Mesothelial cell of epicardium (in vitro differentiated cells): ENCODE data around the gene DCLK3. TPM values are rescaled to one million over a fixed set of nuclear protein-coding genes. Genes with fewer than 3 reads are reported as not detected.

Experiments used
- DNase-seq, 2 experiments: peaks; one replicate each; pipeline ENCODE4 v3.0.0; 2021; ENCODE audit warnings: low spot score in 2 of 2; ENCODE audit not compliant: unreplicated experiment in 2 of 2
- H3K27ac Mint-ChIP-seq: 2 replicates; pipeline ENCODE4 v1.8.0; 2021; ENCODE audit warnings: mixed read lengths
- H3K27me3 Mint-ChIP-seq: 2 replicates; pipeline ENCODE4 v1.8.0; 2021; ENCODE audit warnings: low read depth, mixed read lengths
- H3K36me3 Mint-ChIP-seq: 2 replicates; pipeline ENCODE4 v1.8.0; 2021; ENCODE audit warnings: mixed read lengths
- H3K4me1 Mint-ChIP-seq: 2 replicates; pipeline ENCODE4 v1.8.0; 2021; ENCODE audit warnings: mixed read lengths
- H3K4me3 Mint-ChIP-seq: 2 replicates; pipeline ENCODE4 v1.8.0; 2021; ENCODE audit warnings: mild to moderate bottlenecking, moderate library complexity, mixed read lengths
- H3K9me3 Mint-ChIP-seq: 2 replicates; pipeline ENCODE4 v1.8.0; 2021; ENCODE audit warnings: mixed read lengths
- total RNA-seq: library from RNA; stranded (reverse); gene quantifications from 3 replicates; pipeline ENCODE4 v1.2.1, GENCODE V29; 2021
- TF ChIP-seq, protein P1 (sequence below): fragments of 200-600 bp; sonication (generic); IDR thresholded peaks from one replicate; pipeline ENCODE4 v1.5.0; 2021; ENCODE audit warnings: antibody characterized with exemption; ENCODE audit not compliant: unreplicated experiment

The DCLK3 gene, protein sequence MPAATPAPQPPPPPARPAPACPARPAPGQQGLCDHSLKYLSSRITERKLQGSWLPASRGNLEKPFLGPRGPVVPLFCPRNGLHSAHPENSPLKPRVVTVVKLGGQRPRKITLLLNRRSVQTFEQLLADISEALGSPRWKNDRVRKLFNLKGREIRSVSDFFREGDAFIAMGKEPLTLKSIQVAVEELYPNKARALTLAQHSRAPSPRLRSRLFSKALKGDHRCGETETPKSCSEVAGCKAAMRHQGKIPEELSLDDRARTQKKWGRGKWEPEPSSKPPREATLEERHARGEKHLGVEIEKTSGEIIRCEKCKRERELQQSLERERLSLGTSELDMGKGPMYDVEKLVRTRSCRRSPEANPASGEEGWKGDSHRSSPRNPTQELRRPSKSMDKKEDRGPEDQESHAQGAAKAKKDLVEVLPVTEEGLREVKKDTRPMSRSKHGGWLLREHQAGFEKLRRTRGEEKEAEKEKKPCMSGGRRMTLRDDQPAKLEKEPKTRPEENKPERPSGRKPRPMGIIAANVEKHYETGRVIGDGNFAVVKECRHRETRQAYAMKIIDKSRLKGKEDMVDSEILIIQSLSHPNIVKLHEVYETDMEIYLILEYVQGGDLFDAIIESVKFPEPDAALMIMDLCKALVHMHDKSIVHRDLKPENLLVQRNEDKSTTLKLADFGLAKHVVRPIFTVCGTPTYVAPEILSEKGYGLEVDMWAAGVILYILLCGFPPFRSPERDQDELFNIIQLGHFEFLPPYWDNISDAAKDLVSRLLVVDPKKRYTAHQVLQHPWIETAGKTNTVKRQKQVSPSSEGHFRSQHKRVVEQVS
- total RNA-seq: 0.07 to 0.38 TPM (median 0.11 TPM) in 3 replicates

DNA sequence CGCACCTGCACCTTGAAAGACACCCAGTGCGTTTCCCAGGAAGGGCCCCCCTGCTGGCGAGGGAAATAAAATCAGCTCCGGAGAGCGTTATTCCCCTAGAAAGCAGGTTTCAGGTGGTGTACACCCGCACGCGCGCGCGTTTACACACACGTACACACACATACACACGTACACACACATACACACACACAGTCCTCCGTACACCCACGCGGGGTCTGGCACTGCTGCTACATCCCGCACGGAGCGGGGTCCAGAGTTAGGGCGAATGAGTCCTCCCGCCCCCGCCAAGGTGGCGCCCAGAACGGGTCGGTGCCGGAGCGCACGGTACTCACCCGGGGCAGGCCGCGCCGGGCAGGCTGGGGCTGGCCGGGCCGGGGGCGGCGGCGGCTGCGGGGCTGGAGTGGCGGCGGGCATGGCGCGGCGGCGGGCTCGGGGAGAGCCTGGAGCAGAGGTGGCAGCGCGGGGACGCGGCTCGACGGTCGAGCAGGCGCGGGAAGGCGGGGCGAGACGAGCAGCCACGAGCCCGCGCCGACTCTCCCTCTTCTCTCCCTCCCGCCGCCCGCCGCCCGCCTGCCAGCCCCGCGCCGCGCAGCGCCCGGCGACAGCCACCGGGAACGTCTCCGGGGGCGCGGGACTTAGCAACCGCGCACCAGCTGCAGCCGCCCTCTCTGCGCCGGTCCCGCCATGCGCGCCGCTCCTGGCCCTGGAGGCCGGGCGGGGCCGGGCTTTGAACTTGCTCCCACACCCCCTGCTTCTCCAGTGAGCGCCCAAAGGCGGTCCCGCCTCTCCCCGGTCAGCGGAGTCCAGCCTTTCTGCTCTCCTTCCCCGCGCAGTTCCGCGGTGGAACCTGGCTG, at the start of gene DCLK3:
DCLK3 (minus strand) TSS at position 704 of the 854 bp plus-strand sequence; CDS start at position 414, 290 bp downstream.
- TF ChIP-seq, protein P1, sequence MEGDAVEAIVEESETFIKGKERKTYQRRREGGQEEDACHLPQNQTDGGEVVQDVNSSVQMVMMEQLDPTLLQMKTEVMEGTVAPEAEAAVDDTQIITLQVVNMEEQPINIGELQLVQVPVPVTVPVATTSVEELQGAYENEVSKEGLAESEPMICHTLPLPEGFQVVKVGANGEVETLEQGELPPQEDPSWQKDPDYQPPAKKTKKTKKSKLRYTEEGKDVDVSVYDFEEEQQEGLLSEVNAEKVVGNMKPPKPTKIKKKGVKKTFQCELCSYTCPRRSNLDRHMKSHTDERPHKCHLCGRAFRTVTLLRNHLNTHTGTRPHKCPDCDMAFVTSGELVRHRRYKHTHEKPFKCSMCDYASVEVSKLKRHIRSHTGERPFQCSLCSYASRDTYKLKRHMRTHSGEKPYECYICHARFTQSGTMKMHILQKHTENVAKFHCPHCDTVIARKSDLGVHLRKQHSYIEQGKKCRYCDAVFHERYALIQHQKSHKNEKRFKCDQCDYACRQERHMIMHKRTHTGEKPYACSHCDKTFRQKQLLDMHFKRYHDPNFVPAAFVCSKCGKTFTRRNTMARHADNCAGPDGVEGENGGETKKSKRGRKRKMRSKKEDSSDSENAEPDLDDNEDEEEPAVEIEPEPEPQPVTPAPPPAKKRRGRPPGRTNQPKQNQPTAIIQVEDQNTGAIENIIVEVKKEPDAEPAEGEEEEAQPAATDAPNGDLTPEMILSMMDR: no peak
- H3K9me3 Mint-ChIP-seq: no peaks in the 10 kb centered on the region
- no peaks in the 10 kb centered on the region for H3K36me3 Mint-ChIP-seq
- H3K4me1 Mint-ChIP-seq: peaks cover 2% of the 10 kb centered on the region
- H3K27me3 Mint-ChIP-seq: peaks cover 93% of the 10 kb centered on the region
- DNase-seq: peak; percentile 39 to 41
- H3K27ac Mint-ChIP-seq: no peak within 1 kb of the TSS
- peak within 1 kb of the TSS; percentile 61 for H3K4me3 Mint-ChIP-seq

DNA sequence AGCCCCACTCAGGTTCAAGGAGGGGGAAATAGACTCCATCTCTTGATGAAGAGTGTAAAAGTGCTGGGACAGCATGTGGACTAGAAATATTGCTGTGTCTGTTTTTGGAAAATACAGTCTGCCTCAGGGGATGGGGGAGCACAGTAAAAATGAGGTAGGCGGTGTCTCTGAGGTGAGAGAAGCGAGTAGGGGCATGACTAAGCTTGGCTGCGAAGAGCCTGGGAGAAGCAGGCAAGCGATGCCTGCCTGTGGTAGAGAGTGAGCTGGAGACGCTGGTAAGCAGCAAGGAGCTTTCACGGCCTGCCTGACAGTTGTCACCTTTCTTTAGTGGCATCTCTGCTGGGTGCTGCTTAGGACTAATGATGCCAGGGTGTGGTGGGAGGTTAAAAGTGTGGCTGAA, 49.0 kb upstream of the DCLK3 start:
- Mint-ChIP-seq H3K9me3 (no peaks in the 10 kb centered on the region), H3K27me3 (no peaks in the 10 kb centered on the region), H3K4me3 (no peak overlapping the region), H3K4me1 (peaks cover 15% of the 10 kb centered on the region), H3K27ac (peak overlapping the region; percentile 15), H3K36me3 (no peaks in the 10 kb centered on the region)
- TF ChIP-seq, protein P1: no peak
- DNase-seq: no peak

DNA sequence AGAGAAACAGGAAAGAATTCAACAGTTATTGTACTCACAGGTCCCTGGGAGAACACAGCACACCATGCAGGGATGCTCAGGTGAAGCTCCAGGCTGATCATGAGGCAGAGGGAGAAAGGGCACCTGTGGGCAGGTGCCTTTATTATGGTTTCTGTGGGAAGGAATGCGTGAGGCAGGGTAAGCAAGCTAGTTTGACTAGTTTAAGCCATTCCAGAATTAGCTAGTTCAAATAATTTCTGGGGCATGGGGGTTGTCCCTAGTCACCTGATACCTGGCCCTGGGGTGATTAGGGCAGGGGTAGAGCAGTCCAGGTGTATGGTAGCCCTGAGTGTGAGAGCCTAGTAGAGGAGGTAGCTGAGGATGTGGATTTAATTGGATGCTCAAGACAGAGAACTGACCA, 47.9 kb upstream of the DCLK3 start:
- H3K36me3 Mint-ChIP-seq: no peaks in the 10 kb centered on the region
- TF ChIP-seq, protein P1: no peak
- H3K9me3 Mint-ChIP-seq: peaks cover under 1% of the 10 kb centered on the region
- H3K27me3 Mint-ChIP-seq: no peaks in the 10 kb centered on the region
- DNase-seq: no peak
- H3K4me3 Mint-ChIP-seq: no peak overlapping the region
- peaks cover 15% of the 10 kb centered on the region for H3K4me1 Mint-ChIP-seq
- H3K27ac Mint-ChIP-seq: peak overlapping the region; percentile 48

DNA sequence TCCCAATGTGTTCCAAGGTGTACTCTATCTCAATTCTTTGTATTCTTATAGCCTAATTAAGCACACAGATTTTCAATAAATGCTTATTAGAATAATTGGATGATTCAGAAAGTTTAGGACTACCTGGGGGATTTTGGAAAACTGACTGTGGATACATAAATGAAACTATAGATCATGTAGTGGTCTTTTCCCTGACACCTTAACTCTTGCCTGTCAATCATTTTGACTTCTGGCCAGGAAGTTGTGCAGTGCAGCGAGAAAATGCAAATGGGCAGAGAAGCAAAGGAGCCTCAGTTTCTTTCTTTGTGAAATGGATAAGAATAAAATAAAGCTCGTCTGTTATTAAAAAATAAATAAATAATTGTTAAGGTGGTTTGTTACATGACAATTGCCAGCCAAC, 47.4 kb upstream of the DCLK3 start:
- Mint-ChIP-seq H3K4me1 (peaks cover 15% of the 10 kb centered on the region), H3K9me3 (peaks cover 5% of the 10 kb centered on the region), H3K4me3 (no peak overlapping the region), H3K36me3 (no peaks in the 10 kb centered on the region), H3K27ac (no peak overlapping the region), H3K27me3 (no peaks in the 10 kb centered on the region)
- TF ChIP-seq, protein P1: no peak
- no peak for DNase-seq
